CD14-positive monocyte (primary cell): Measurements from ENCODE around the gene EVC. TPM values are rescaled to one million over a fixed set of nuclear protein-coding genes. Genes with fewer than 3 reads are reported as not detected.

Experiments
- DNase-seq, 3 donors: peaks; one replicate each; pipeline ENCODE4 v3.0.0-alpha.2; 2011 to 2022
- H2AFZ ChIP-seq: 2 replicates; pipeline ENCODE4 v1.6.0; 2012; ENCODE audit warnings: mild to moderate bottlenecking, low read depth, low read length, inconsistent platforms; ENCODE audit not compliant: insufficient read depth, poor library complexity, severe bottlenecking
- H3K27ac ChIP-seq, 2 donors: 1 replicate in 1 of 2; 2 replicates in 1 of 2; pipeline ENCODE4 v1.5.1; 2012 to 2013; ENCODE audit warnings: low read length in 2 of 2, control low read depth in 1 of 2, inconsistent platforms in 1 of 2, low read depth in 1 of 2, mild to moderate bottlenecking in 1 of 2
- H3K27me3 ChIP-seq, 2 donors: one replicate each; pipeline versions ENCODE4 v1.6.0 to v1.6.1; 2011 to 2013; ENCODE audit warnings: low read length in 2 of 2; ENCODE audit not compliant: control insufficient read depth in 2 of 2, insufficient read depth in 2 of 2
- H3K36me3 ChIP-seq, 2 donors: replicated peaks in 1 of 2; 1 replicate in 1 of 2; 2 replicates in 1 of 2; pipeline versions ENCODE4 v1.5.1 to v1.6.1; 2012 to 2013; ENCODE audit warnings: low read length in 2 of 2, control low read depth in 1 of 2, inconsistent platforms in 1 of 2, mild to moderate bottlenecking in 1 of 2; ENCODE audit not compliant: insufficient read depth in 2 of 2, control insufficient read depth in 1 of 2
- H3K4me1 ChIP-seq, 2 donors: 1 replicate in 1 of 2; 2 replicates in 1 of 2; pipeline versions ENCODE4 v1.5.1 to v1.6.1; 2012 to 2013; ENCODE audit warnings: low read length in 2 of 2, control low read depth in 1 of 2, inconsistent platforms in 1 of 2, mild to moderate bottlenecking in 1 of 2, moderate library complexity in 1 of 2; ENCODE audit not compliant: insufficient read depth in 2 of 2, control insufficient read depth in 1 of 2
- H3K4me2 ChIP-seq: replicated peaks from 2 replicates; pipeline ENCODE3; 2012; ENCODE audit warnings: low read length, moderate library complexity, mild to moderate bottlenecking; ENCODE audit not compliant: poor library complexity, severe bottlenecking; ENCODE audit errors: extremely low read depth
- H3K4me3 ChIP-seq, 3 experiments: fragments of 200-600 bp in 1 of 3; sonication (generic) in 1 of 3; replicated peaks in 1 of 3; 1 replicate in 2 of 3; 2 replicates in 1 of 3; pipeline ENCODE4 v1.5.1; 2011 to 2013; ENCODE audit warnings: low read length in 3 of 3, mild to moderate bottlenecking in 3 of 3, control low read depth in 2 of 3, low read depth in 2 of 3, inconsistent platforms in 1 of 3, moderate library complexity in 1 of 3
- H3K79me2 ChIP-seq: 2 replicates; pipeline ENCODE4 v1.6.0; 2012; ENCODE audit warnings: mild to moderate bottlenecking, control low read depth, inconsistent platforms, low read length, moderate library complexity; ENCODE audit not compliant: insufficient read depth
- H3K9ac ChIP-seq: 2 replicates; pipeline ENCODE4 v1.6.0; 2017; ENCODE audit warnings: low read length, mild to moderate bottlenecking; ENCODE audit not compliant: insufficient read depth, poor library complexity, severe bottlenecking
- H3K9me3 ChIP-seq, 2 donors: replicated peaks in 1 of 2; 1 replicate in 1 of 2; 2 replicates in 1 of 2; pipeline versions ENCODE4 v1.5.1 to v1.6.1; 2012 to 2013; ENCODE audit warnings: low read length in 2 of 2, control low read depth in 1 of 2; ENCODE audit not compliant: control insufficient read depth in 1 of 2, insufficient read depth in 1 of 2
- H4K20me1 ChIP-seq: 2 replicates; pipeline ENCODE4 v1.6.0; 2012; ENCODE audit warnings: mild to moderate bottlenecking, low read length, control low read depth, moderate library complexity; ENCODE audit not compliant: insufficient read depth
- H3K27ac Mint-ChIP-seq, 7 donors: one replicate each; pipeline ENCODE4 v1.8.0; 2020; ENCODE audit warnings: mild to moderate bottlenecking in 7 of 7, mixed read lengths in 7 of 7, moderate library complexity in 6 of 7, inconsistent platforms in 2 of 7
- H3K27me3 Mint-ChIP-seq, 3 donors: one replicate each; pipeline ENCODE4 v1.8.0; 2021 to 2022; ENCODE audit warnings: low read depth in 3 of 3, mild to moderate bottlenecking in 3 of 3, mixed read lengths in 3 of 3, moderate library complexity in 3 of 3, inconsistent platforms in 1 of 3
- H3K36me3 Mint-ChIP-seq, 2 donors: one replicate each; pipeline ENCODE4 v1.8.0; 2020; ENCODE audit warnings: mixed read lengths in 2 of 2, inconsistent platforms in 1 of 2, mild to moderate bottlenecking in 1 of 2
- H3K4me1 Mint-ChIP-seq: one replicate; pipeline ENCODE4 v1.8.0; 2020; ENCODE audit warnings: mild to moderate bottlenecking, mixed read lengths
- H3K4me3 Mint-ChIP-seq, 2 donors: one replicate each; pipeline ENCODE4 v1.8.0; 2020; ENCODE audit warnings: mild to moderate bottlenecking in 2 of 2, mixed read lengths in 2 of 2, moderate library complexity in 1 of 2
- H3K9me3 Mint-ChIP-seq, 7 donors: one replicate each; pipeline ENCODE4 v1.8.0; 2020 to 2022; ENCODE audit warnings: mixed read lengths in 7 of 7, mild to moderate bottlenecking in 6 of 7, moderate library complexity in 6 of 7, inconsistent platforms in 2 of 7
- CTCF ChIP-seq: fragments of 200-600 bp; IDR thresholded peaks from one replicate; pipeline ENCODE4 v1.8.0; 2022; ENCODE audit warnings: antibody characterized with exemption, mild to moderate bottlenecking
- WGBS: methylation state at CpG from one replicate; pipeline ENCODE4 v1.1.5; 2013; ENCODE audit warnings: missing lambda C conversion rate; ENCODE audit not compliant: insufficient coverage; 5-methylcytosine and 5-hydroxymethylcytosine counted together
- intact Hi-C, 2 donors: fragments of 100-400 bp; cut with micrococcal nuclease; formaldehyde crosslinking; loops; one replicate each; pipeline versions ENCODE4 v1.15.0 to v1.15.1; 2023
- polyA plus RNA-seq, 3 donors: library from polyadenylated mRNA; depleted of rRNA in 1 of 3; unstranded in 2 of 3; stranded (reverse) in 1 of 3; fragments of 300-500 nt in 2 of 3; fragments of >200 nt in 1 of 3; fragmentation: Illumina TruSeq in 2 of 3; gene quantifications; 1 replicate in 2 of 3; 2 replicates in 1 of 3; pipeline ENCODE4 v1.2.3, GENCODE V29; 2012 to 2021

The EVC gene
- polyA plus RNA-seq, 3 donors: 0.36 TPM; not detected in 2

- Mint-ChIP-seq H3K9me3 (peaks cover 0 to 2% (median 0%) of the 10 kb centered on the region in 7 donors), H3K27ac (no peak overlapping the region), H3K27me3 (no peaks in the 10 kb centered on the region), H3K36me3 (no peaks in the 10 kb centered on the region), H3K4me1 (no peaks in the 10 kb centered on the region), H3K4me3 (no peak overlapping the region)
- DNase-seq: no peak
- Histone ChIP-seq H3K36me3 (no peaks in the 10 kb centered on the region), H3K4me2 (no peak overlapping the region), H3K9ac (no peak overlapping the region), H3K27ac (no peak overlapping the region), H3K4me3 (no peak overlapping the region), H2AFZ (no peak overlapping the region), H3K9me3 (no peaks in the 10 kb centered on the region), H3K27me3 (no peaks in the 10 kb centered on the region), H3K4me1 (no peaks in the 10 kb centered on the region), H4K20me1 (no peaks in the 10 kb centered on the region), H3K79me2 (no peaks in the 10 kb centered on the region)
- intact Hi-C loops: no loop called here
- WGBS: 89% methylated on average over 8 of the region's 8 CpGs
- no peak for TF ChIP-seq CTCF
Measured at GRCh38 chr4:5754529-5754881, 43.5 kb downstream of the EVC start.

- Histone ChIP-seq H3K9ac (no peak overlapping the region), H3K9me3 (no peaks in the 10 kb centered on the region), H3K4me3 (no peak overlapping the region), H4K20me1 (no peaks in the 10 kb centered on the region), H2AFZ (no peak overlapping the region), H3K36me3 (no peaks in the 10 kb centered on the region), H3K79me2 (no peaks in the 10 kb centered on the region), H3K27me3 (no peaks in the 10 kb centered on the region), H3K4me1 (no peaks in the 10 kb centered on the region), H3K27ac (no peak overlapping the region), H3K4me2 (no peak overlapping the region)
- intact Hi-C loops: no loop called here
- Mint-ChIP-seq H3K27me3 (no peaks in the 10 kb centered on the region), H3K4me1 (no peaks in the 10 kb centered on the region), H3K27ac (no peak overlapping the region), H3K9me3 (peaks cover 0 to 2% (median 0%) of the 10 kb centered on the region in 7 donors), H3K4me3 (no peak overlapping the region), H3K36me3 (no peaks in the 10 kb centered on the region)
- DNase-seq: no peak
- TF ChIP-seq CTCF: no peak
- WGBS: 93% methylated on average over 4 of the region's 16 CpGs
Measured at GRCh38 chr4:5755161-5755560, 44.2 kb downstream of the EVC start.
